NCI-H774 (cell line): ENCODE results near the gene VSX2.
A peak's percentile ranks its signal among the peaks of the same experiment; 100 is the strongest.

Source experiments
- DNase-seq: peaks from one replicate; lab custom pipeline; 2025; lab: John Stamatoyannopoulos, UW

VSX2 gene

GRCh38 chr14:74302634-74303569 lies 63.7 kb downstream of the VSX2 start, which contains the start of gene ABCD4:
ABCD4 (minus strand) TSS chr14:74302934; CDS start chr14:74302912, 22 bp downstream.
- peak; percentile 70 for DNase-seq

DNA sequence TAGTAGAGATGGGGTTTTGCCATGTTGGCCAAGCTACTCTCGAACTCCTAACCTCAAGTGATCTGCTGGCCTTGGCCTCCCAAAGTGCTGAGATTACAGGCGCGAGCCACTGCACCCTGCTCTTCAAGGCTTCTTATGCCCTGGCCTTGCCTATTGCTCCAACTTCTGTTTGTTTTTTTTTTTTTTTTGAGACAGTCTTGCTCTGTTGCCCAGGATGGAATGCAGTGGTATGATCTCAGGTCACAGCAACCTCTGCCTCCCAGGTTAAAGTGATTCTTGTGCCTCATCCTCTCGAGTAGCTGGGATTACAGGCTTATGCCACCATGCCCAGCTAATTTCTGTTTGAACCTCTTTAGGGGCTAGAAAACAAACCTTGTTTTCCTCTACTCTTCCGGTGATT lies 69.4 kb downstream of the VSX2 start:
- no peak for DNase-seq

DNA sequence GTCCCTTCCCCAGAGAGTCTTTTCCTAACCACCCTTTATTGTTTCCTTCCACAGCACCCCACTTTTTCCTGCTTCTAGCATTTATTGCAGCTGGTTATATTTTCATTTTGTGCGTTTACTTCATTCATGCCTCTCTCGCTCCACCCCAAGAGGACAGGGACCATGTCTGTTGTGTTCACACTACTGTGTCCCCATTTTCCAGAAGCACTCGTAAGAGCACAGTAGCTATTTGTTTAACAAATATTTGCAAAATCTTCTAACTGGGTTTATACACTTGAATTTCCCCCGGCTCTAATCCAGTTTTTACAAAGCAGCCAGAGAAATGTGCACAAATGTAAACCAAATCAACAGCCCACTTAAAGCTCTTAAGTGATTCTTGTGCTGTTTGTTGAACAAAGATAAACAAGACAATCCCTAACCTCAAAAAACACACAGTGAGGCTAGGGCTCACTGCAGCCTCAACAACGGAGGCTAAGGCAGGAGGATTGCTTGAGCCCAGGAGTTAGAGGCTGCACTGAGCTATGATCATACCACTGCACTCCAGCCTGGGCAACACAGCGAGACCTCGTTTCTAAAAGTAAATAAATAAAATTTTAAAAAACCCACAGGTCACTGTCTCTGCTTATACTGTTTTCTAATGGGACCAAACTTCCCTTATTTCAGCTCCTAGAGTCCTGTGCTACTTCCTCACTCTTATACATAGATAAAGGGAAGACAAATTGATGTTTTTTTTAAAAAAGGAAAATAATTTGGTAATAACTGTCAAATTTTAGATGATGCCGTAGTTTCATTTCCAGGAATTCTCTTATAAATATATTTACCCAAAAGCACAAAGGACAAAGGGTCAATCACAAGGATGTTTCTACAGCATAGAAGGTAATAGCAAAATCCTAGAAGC lies 70.1 kb downstream of the VSX2 start:
- peak; percentile 10 for DNase-seq

DNA sequence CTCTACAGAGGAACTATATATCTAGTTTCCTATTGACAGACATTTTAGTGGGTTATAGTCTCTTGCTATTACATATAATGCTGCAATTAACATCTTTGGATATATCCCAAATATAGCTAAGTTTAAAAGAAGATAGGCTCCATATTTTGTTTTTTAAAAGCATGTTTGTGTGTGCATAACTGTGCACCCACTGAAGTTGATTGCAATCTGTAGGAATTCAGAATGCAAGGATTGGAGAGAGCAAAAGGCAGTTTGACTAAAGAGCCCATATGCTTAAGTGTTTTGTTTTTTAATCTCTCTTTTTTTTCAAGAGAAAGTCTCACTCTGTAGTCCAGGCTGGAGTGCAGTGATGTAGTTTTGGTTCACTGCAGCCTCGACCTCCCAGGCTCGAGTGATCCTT lies 72.9 kb downstream of the VSX2 start:
- DNase-seq = no peak
